ENCODE data around the gene BAZ2B. TPM values are rescaled to one million over a fixed set of nuclear protein-coding genes. Genes with fewer than 3 reads are reported as not detected.

Gene BAZ2B
- total RNA-seq, 1 experiment from 2014 or later = 54.9 TPM

GRCh38 chr2:159444754-159445153, 171.6 kb downstream of the BAZ2B start:
- H4K8ac ChIP-seq (replicated peaks; ENCODE audit: insufficient read length, low read depth, low read length) = no peak overlapping the region
- H3K14ac ChIP-seq (ENCODE audit: insufficient read depth, low read length) = no peak overlapping the region
- no peak for DNase-seq
- no peak overlapping the region; a peak in 1 of 7 replicates for H3K27ac Mint-ChIP-seq
- no peak overlapping the region for H3T11ph ChIP-seq (ENCODE audit: low read length)
- no peak overlapping the region for H2BK5ac ChIP-seq (ENCODE audit: insufficient read length, low read length)
- no peak overlapping the region for H4K5ac ChIP-seq (ENCODE audit: insufficient read length, low read depth, low read length)
- no peak overlapping the region for H3K4me2 ChIP-seq (ENCODE audit: insufficient read depth, insufficient read length, low read length)
- H3K27me3 Mint-ChIP-seq (ENCODE audit: low read depth) = no peaks in the 10 kb centered on the region
- H2AK5ac ChIP-seq (ENCODE audit: insufficient read length, low read length) = no peak overlapping the region
- no peak overlapping the region for H3K56ac ChIP-seq (ENCODE audit: insufficient read length, low read depth, low read length)
- no peaks in the 10 kb centered on the region for H3K4me1 ChIP-seq (ENCODE audit: insufficient read depth, low read length)
- H3K9me3 ChIP-seq (ENCODE audit: control insufficient read depth, low read depth, low read length) = no peaks in the 10 kb centered on the region
- no peaks in the 10 kb centered on the region for H3K79me2 ChIP-seq (ENCODE audit: insufficient read depth, low read length)
- H3K18ac ChIP-seq (ENCODE audit: insufficient read length, low read depth, low read length) = no peak overlapping the region
- no peak overlapping the region for H3K4ac ChIP-seq (ENCODE audit: low read depth, low read length)
- no peaks in the 10 kb centered on the region for H4K20me1 ChIP-seq (ENCODE audit: control insufficient read depth, insufficient read depth, insufficient read length)
- TF ChIP-seq CTCF (conservative IDR thresholded peaks at IDR 0.05) = no peak
- H3K27ac ChIP-seq (ENCODE audit: insufficient read length, low read depth, low read length) = no peak overlapping the region
- H3K36me3 Mint-ChIP-seq (ENCODE audit: insufficient read depth in 1 of 3, low read depth in 3 of 3) = peaks cover 7 to 42% (median 24%) of the 10 kb centered on the region in 3 experiments; a peak in 6 of 7 replicates
- no peak overlapping the region for H2BK12ac ChIP-seq (ENCODE audit: insufficient read length, low read depth, low read length)
- peaks cover 17 to 18% of the 10 kb centered on the region in 2 experiments for H3K4me1 Mint-ChIP-seq
- H3K9ac ChIP-seq (ENCODE audit: extremely low read depth, insufficient read length, low read length) = no peak overlapping the region
- H3K9me3 Mint-ChIP-seq = no peaks in the 10 kb centered on the region
- no peak overlapping the region for H2AFZ ChIP-seq (ENCODE audit: low read length)
- no peaks in the 10 kb centered on the region for H3K27me3 ChIP-seq (ENCODE audit: insufficient read depth, low read length)
- no peak overlapping the region for H3K4me3 Mint-ChIP-seq
- H3K79me1 ChIP-seq (ENCODE audit: insufficient read depth, low read depth, low read length, poor library complexity, severe bottlenecking) = no peaks in the 10 kb centered on the region
- H3K23me2 ChIP-seq (ENCODE audit: insufficient read length, low read depth, low read length, poor library complexity, severe bottlenecking) = no peaks in the 10 kb centered on the region
- no peak overlapping the region for H2BK20ac ChIP-seq (ENCODE audit: low read depth, low read length, poor library complexity, severe bottlenecking)
- H2BK120ac ChIP-seq (ENCODE audit: low read depth, low read length, poor library complexity, severe bottlenecking) = no peak overlapping the region
- no peak overlapping the region for H4K91ac ChIP-seq (ENCODE audit: insufficient read length, low read depth, low read length)
- H3K23ac ChIP-seq (ENCODE audit: insufficient read length, low read depth, low read length) = no peak overlapping the region
- no peak overlapping the region for H2BK15ac ChIP-seq (ENCODE audit: low read depth, low read length)

All from H9 (cell line).